HG03025 (cell line): ENCODE data around the gene TMPRSS11F.
"Not testable (repeated sequence)": the region's sequence is repeated elsewhere in the genome, so short reads cannot be mapped to it uniquely, and the experiment has no call there.

Experiments used
- ATAC-seq: cut with Tn5 transposase; IDR thresholded peaks from one replicate; pipeline ENCODE4 v1.9.1; 2021; ENCODE audit warnings: mild to moderate bottlenecking, moderate library complexity; ENCODE audit not compliant: unreplicated experiment, low FRiP score

Gene TMPRSS11F

GRCh38 chr4:68129793-68130192 lies at the start of gene TMPRSS11F:
Gene TMPRSS11F (minus strand): TSS chr4:68129869. CDS start chr4:68129820, 49 bp downstream.
- ATAC-seq = no peak

DNA sequence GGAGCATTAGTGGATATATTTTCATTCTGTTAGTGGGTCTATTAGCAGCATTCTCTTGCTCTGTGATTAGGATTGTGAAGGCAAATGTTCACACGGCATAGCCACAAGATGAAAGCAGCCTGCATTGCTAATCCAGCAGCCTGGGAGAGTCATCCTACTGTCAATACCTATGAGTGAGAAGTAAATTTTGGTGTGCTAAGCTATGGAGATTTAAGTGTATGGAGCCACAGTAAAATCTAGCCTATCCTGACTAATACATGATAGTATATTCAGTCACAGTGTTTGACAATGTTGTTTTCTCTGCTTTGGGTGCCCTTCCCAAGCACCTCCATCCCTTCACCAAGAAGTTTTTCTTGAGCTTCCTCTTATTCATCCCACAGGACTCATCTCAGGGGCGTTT lies 47.2 kb upstream of the TMPRSS11F start:
- no peak for ATAC-seq

- ATAC-seq = no peak
Observed at GRCh38 chr4:68176500-68176899, 46.8 kb upstream of the TMPRSS11F start.

- no peak for ATAC-seq
Observed at GRCh38 chr4:68175562-68176155, 46.0 kb upstream of the TMPRSS11F start.

DNA sequence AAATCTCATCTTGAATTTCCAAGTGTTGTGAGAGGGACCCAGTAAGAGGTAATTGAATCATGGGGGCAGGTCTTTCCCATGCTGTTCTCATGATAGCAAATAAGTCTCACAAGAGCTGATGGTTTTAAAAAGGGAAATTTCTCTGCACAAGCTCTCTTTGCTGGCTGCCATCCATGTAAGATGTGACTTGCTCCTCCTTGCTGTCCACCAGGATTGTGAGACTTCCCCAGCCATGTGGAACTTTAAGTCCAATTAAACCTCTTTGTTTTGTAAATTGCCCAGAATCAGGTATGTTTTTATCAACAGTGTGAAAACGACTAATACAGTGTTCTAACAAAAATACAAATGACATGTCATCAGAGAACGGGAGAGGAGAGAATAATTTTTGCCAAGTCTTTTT lies 44.7 kb upstream of the TMPRSS11F start:
- ATAC-seq = not testable (repeated sequence)

DNA sequence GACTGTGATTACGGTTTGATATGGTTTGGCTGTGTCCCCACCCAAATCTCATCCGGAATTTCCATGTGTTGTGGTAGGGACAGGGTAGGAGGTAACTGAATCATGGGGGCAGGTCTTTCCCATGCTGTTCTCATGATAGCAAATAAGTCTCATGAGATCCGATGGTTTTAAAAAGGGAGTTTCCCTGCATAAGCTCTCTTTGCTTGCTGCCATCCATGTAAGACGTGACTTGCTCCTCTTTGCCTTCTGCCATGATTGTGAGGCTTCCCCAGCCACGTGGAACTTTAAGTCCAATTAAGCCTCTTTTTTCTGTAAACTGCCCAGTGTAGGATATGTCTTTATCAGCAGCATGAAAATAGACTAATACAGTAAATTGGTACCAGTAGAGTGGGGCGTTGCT lies 42.5 kb upstream of the TMPRSS11F start:
- ATAC-seq = not testable (repeated sequence)

GRCh38 chr4:68167706-68168105 lies 38.0 kb upstream of the TMPRSS11F start:
- ATAC-seq = no peak

- ATAC-seq = no peak
Observed at GRCh38 chr4:68167166-68167565, 37.5 kb upstream of the TMPRSS11F start.

- no peak for ATAC-seq
Observed at GRCh38 chr4:68163754-68164153, 34.1 kb upstream of the TMPRSS11F start.

GRCh38 chr4:68162196-68162595 lies 32.5 kb upstream of the TMPRSS11F start:
- no peak for ATAC-seq

DNA sequence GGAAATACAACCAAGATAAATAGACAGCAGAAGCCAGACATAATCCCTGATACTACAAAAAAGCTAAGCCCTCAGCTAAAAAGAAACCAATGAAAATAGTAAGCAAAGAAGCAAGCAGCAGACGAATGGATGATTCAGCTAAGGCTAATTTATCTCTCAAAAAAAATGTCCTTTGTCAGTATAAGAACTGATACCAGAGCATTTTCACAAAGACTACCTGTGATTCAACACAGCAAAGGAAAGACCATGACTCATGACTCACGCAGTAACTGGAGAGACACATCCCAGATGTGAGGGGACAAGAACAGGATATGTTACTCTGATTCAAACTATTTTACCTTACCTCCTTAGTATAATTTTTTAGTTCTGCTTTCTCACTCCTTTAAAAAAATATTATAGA lies 22.7 kb upstream of the TMPRSS11F start:
- ATAC-seq = no peak

GRCh38 chr4:68148800-68149685 lies 19.4 kb upstream of the TMPRSS11F start:
- ATAC-seq = no peak

DNA sequence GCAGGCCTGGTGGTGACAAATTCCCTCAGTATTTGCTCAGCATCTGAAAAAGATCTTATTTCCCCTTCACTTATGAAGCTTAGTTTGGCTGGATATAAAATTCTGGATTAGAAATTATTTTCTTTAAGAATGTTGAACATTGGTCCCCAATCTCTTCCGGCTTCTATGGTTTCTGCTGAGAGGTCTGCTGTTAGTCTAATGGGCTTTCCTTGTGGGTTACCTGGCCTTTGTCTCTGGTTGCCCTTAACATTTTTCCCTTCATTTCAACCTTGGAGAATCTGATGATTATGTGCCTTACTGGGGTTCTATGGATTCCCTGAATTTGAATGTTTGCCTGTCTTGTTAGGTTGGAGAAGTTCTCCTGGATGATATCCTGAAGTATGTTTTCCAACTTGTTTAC lies 17.4 kb upstream of the TMPRSS11F start:
- ATAC-seq = no peak

GRCh38 chr4:68145261-68145660 lies 15.6 kb upstream of the TMPRSS11F start:
- ATAC-seq = no peak

GRCh38 chr4:68141852-68142251 lies 12.2 kb upstream of the TMPRSS11F start:
- no peak for ATAC-seq

DNA sequence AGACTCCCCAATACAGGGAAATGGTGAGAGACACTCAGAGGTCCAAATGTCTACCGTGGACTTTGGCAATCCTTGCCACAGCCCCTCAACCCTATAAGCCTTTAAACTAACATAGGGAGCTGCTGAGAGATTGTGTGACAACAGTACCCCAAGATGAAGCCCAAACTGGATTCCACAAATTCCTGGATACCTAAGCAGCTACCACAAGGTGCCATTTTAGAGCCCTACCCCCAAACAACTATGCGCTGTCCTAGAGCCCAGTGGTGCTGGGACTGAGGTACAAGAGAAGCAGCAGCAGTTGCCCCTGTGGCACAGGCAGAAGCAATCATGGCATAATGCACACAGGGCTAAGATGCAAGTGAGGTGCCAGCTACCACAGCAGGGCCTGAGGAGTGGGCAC lies 2.7 kb upstream of the TMPRSS11F start:
- no peak for ATAC-seq

- ATAC-seq = no peak
Observed at GRCh38 chr4:68124262-68124661, 5.4 kb downstream of the TMPRSS11F start.

GRCh38 chr4:68123525-68123924 lies 6.1 kb downstream of the TMPRSS11F start:
- ATAC-seq = no peak

- no peak for ATAC-seq
Observed at GRCh38 chr4:68119921-68120320, 9.7 kb downstream of the TMPRSS11F start.

DNA sequence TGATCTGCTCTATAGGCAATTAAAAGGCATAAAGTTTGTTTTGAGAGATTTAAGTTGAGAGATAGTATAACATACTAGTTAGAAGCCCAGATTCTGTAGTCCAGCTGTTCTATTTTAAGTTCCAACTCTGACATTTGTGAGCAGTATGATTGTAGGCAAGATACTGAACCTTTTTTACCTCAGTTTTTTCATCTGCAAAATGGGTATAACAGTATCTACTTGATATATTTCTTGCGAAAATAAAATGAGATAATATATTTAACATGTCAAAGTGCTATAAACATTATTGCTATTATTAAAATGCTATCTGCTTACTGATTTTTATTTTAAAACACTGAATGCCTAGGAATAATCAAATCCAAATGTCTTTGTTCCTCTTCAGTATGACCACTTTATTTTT lies 19.2 kb downstream of the TMPRSS11F start:
- ATAC-seq = no peak

GRCh38 chr4:68109868-68110267 lies 19.8 kb downstream of the TMPRSS11F start:
- ATAC-seq = no peak

DNA sequence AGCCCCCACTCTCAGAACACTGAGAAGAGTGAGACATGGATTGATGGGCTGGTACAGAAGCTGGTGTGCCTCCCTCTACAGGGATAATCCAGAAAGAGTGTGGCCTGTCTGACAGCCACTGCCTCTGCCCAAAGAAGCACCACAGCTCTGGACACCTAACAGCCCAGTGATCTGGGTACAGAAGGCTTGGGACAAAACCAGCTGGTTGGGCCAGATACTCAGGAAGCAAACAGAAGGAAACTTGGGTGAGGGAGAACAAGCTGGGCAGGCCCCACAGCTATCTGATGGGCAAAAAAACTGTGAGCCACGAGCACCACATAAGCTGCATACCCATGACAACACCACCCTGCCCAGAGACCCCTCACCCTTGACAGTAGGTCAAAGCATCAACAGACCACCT lies 46.9 kb downstream of the TMPRSS11F start:
- no peak for ATAC-seq
